NOMO-1 (cell line): ENCODE data around the gene NR1D1.

Source experiments
- DNase-seq, 2 experiments: peaks; one replicate each; lab custom pipeline; 2025; ENCODE audit not compliant: unreplicated experiment in 2 of 2; lab: John Stamatoyannopoulos, UW

The NR1D1 gene

GRCh38 chr17:40063901-40064531, 36.4 kb downstream of the NR1D1 start:
- no peak for DNase-seq

- peak; percentile 72 to 89 for DNase-seq
Measured at GRCh38 chr17:40063187-40063771, 37.1 kb downstream of the NR1D1 start.

GRCh38 chr17:40062329-40063186, 37.8 kb downstream of the NR1D1 start, which contains the start of gene THRA:
THRA (plus strand) TSS chr17:40062965; CDS start chr17:40074489, 11,524 bp downstream.
- DNase-seq: peak; percentile 49 to 67

GRCh38 chr17:40061609-40062038, 38.8 kb downstream of the NR1D1 start:
- no peak for DNase-seq

- DNase-seq: no peak
Measured at GRCh38 chr17:40060887-40061608, 39.3 kb downstream of the NR1D1 start.

- no peak for DNase-seq
Measured at GRCh38 chr17:40059729-40060475, 40.5 kb downstream of the NR1D1 start.

- no peak for DNase-seq
Measured at GRCh38 chr17:40058865-40059264, 41.5 kb downstream of the NR1D1 start.

- DNase-seq: no peak
Measured at GRCh38 chr17:40058186-40058784, 42.1 kb downstream of the NR1D1 start.

- no peak for DNase-seq
Measured at GRCh38 chr17:40056379-40057015, 43.9 kb downstream of the NR1D1 start.
